Urothelium cell line (cell line): ENCODE results near the gene GPR146.
A peak's percentile ranks its signal among the peaks of the same experiment; 100 is the strongest.

Source experiments
- DNase-seq: peaks from one replicate; pipeline ENCODE4 v3.0.0; 2011; ENCODE audit warnings: low spot score, mixed read lengths
- FAIRE-seq: peaks from 2 replicates; lab custom pipeline; 2011; peaks lifted over from hg19 to GRCh38; lab: Jason Lieb, UNC

The GPR146 gene

GRCh38 chr7:1090686-1091643 is 46.6 kb downstream of the GPR146 start:
- DNase-seq = no peak
- FAIRE-seq = peak; percentile 61

GRCh38 chr7:1091644-1092027 is 47.3 kb downstream of the GPR146 start:
- no peak for DNase-seq
- no peak for FAIRE-seq

GRCh38 chr7:1092161-1092632 is 47.9 kb downstream of the GPR146 start:
- FAIRE-seq (no peak), DNase-seq (no peak)

GRCh38 chr7:1092806-1093501 is 48.6 kb downstream of the GPR146 start:
- FAIRE-seq (peak; percentile 53), DNase-seq (no peak)

GRCh38 chr7:1093502-1093843 is 49.1 kb downstream of the GPR146 start:
- no peak for DNase-seq
- peak; percentile 88 for FAIRE-seq

GRCh38 chr7:1093916-1094508 is 49.7 kb downstream of the GPR146 start:
- DNase-seq = no peak
- peak; percentile 62 for FAIRE-seq

- peak; percentile 85 for FAIRE-seq
- DNase-seq = no peak
These were observed 50.5 kb downstream of the GPR146 start for GRCh38 chr7:1094870-1095269.

- FAIRE-seq (peak; percentile 72), DNase-seq (no peak)
These were observed 51.3 kb downstream of the GPR146 start for GRCh38 chr7:1095621-1096155.

- peak; percentile 58 for FAIRE-seq
- DNase-seq = no peak
These were observed 52.1 kb downstream of the GPR146 start for GRCh38 chr7:1096156-1097119.

- FAIRE-seq = peak; percentile 48
- DNase-seq = no peak
These were observed 52.8 kb downstream of the GPR146 start for GRCh38 chr7:1097120-1097504.

GRCh38 chr7:1098243-1099153 is 54.2 kb downstream of the GPR146 start:
- FAIRE-seq (peak; percentile 99), DNase-seq (no peak)

- no peak for DNase-seq
- FAIRE-seq = peak; percentile 87
These were observed 54.8 kb downstream of the GPR146 start for GRCh38 chr7:1099154-1099542.

- DNase-seq (no peak), FAIRE-seq (peak; percentile 93)
These were observed 55.3 kb downstream of the GPR146 start for GRCh38 chr7:1099637-1100036.

GRCh38 chr7:1100386-1100785 is 56.0 kb downstream of the GPR146 start:
- DNase-seq = no peak

GRCh38 chr7:1100834-1101562 is 56.7 kb downstream of the GPR146 start:
- DNase-seq (no peak), FAIRE-seq (peak; percentile 90)

More at GRCh38 chr7:1100386-1100785, 56.0 kb downstream of the GPR146 start:
- peak; percentile 58 for FAIRE-seq

- no peak for DNase-seq
- FAIRE-seq = peak; percentile 86
These were observed 57.5 kb downstream of the GPR146 start for GRCh38 chr7:1101563-1102431.

- DNase-seq (no peak), FAIRE-seq (peak; percentile 77)
These were observed 58.9 kb downstream of the GPR146 start for GRCh38 chr7:1103009-1103788.
